ENCODE data around the gene UBE2R2. TPM values are rescaled to one million over a fixed set of nuclear protein-coding genes. Genes with fewer than 3 reads are reported as not detected.

UBE2R2 gene
- total and polyA plus RNA-seq, 12 donors, result 15.8 to 47.9 (median 41.4) TPM

DNA sequence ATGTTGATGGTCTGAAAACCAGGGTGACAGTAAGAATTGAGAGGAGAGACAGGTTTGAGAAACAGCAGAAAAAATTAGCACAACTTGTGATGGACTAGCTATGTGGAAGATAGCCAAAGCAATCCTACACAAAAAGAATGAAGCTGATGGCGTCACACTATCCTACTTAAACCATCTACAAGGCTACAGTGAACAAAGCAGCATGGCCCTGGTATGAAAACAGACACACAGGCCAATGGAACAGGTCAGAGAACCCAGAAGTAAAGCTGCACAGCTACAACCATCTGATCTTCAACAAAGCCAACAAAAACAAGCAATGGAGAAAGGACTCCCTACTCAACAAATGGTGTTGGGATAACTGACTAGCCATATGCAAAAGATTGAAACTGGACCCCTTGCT lies 7.5 kb upstream of the UBE2R2 start:
- ATAC-seq (no peak), DNase-seq (no peak)
- Histone ChIP-seq H3K4me3 (no peak overlapping the region), H3K27ac (no peak overlapping the region), H3K4me1 (peaks cover 6 to 14% (median 12%) of the 10 kb centered on the region in 9 donors), H3K9me3 (no peaks in the 10 kb centered on the region), H3K27me3 (no peaks in the 10 kb centered on the region), H3K36me3 (no peaks in the 10 kb centered on the region)
- TF ChIP-seq, protein P1, sequence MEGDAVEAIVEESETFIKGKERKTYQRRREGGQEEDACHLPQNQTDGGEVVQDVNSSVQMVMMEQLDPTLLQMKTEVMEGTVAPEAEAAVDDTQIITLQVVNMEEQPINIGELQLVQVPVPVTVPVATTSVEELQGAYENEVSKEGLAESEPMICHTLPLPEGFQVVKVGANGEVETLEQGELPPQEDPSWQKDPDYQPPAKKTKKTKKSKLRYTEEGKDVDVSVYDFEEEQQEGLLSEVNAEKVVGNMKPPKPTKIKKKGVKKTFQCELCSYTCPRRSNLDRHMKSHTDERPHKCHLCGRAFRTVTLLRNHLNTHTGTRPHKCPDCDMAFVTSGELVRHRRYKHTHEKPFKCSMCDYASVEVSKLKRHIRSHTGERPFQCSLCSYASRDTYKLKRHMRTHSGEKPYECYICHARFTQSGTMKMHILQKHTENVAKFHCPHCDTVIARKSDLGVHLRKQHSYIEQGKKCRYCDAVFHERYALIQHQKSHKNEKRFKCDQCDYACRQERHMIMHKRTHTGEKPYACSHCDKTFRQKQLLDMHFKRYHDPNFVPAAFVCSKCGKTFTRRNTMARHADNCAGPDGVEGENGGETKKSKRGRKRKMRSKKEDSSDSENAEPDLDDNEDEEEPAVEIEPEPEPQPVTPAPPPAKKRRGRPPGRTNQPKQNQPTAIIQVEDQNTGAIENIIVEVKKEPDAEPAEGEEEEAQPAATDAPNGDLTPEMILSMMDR (IDR thresholded peaks at IDR 0.05), result no peak
- intact Hi-C loops (cut with DNase I), result no loop called here
- WGBS, 2 donors, result 74 to 89% methylated on average over 1 of the region's 1 CpG

DNA sequence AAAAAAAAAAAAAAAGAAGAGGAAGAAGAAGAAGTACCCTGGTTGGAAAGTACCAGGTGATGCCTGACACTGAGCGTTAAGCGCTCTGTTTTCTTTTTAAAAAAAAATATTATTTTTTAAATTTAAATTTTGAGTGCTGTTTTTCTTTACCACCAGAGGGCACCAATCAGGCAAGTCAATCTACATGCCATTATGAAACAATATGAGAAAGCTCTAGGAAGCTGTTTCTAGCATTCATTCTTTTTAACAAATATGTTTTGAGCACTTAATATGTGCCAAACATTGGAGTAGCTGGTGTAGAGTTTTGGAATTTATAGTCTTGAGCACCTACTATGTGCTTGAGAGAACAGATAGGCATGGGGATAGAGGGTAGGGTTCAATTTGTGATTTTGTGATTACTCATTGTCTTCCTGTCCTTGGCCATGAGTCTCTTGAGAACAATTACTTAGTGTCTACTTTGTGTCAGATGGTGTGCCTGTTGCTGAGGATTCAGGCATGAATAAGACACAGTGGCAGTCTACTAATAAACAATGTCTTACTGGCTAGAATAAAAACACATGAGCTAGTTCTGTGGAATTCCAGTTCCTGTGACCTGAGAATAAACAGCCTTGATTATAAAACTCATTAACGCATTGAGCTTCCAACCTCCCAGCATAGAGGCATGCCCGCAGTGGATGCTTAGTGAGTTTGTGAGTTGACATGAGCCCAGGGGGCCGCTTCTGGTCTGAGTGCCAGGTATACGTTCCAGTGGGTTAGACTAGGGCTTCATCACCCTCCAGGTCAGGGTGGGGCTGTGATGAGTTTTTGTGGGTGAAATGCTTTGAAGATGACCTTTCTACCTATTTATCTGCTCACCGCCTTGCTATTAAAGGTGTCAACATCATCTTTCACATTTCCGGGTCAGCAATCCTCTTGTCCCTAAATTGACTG lies 3.0 kb upstream of the UBE2R2 start:
- DNase-seq (no peak), ATAC-seq (no peak)
- Histone ChIP-seq H3K4me1 (peaks cover 6 to 37% (median 27%) of the 10 kb centered on the region in 9 donors), H3K9me3 (no peaks in the 10 kb centered on the region), H3K4me3 (no peak overlapping the region), H3K27me3 (no peaks in the 10 kb centered on the region), H3K27ac (peak overlapping the region in 9 of 10 donors; percentile 0 to 100 (median 46)), H3K36me3 (no peaks in the 10 kb centered on the region)
- 64 to 65% methylated on average over 8 of the region's 8 CpGs for WGBS, 2 donors
- TF ChIP-seq, protein P1 (IDR thresholded peaks at IDR 0.05), result peak; percentile 55 to 83 (median 76)
- intact Hi-C loops (cut with DNase I), result loop anchor here in 8 of 10 donors (1.0 to 10.0 kb wide), 8 partner anchors 38 to 441 kb away; no protein-coding TSS in a partner anchor

DNA sequence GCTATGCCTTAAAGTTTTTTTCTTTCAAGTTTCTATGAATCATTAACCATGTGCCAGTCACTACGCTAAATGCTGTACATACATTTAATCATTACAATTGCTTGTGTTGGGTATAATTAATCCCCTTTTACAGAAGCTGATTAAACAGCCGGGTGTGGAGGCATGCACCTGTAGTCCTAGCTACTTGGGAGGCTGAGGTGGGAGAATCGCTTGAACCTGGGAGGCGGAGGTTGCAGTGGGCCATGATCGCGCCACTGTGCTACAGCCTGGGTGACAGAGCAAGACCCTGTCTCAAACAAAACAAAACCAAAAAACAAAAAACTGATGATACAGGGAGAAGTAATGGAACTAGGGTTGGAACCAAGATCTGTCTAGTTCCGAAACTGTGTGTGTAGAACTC lies 1.2 kb upstream of the UBE2R2 start:
- H3K4me1 ChIP-seq, result peaks cover 6 to 55% (median 43%) of the 10 kb centered on the region in 9 donors
- H3K9me3 ChIP-seq, result no peaks in the 10 kb centered on the region
- H3K27ac ChIP-seq, result peak overlapping the region; percentile 98 to 100 (median 99)
- WGBS, 2 donors, result 93 to 98% methylated on average over 7 of the region's 7 CpGs
- intact Hi-C loops (cut with DNase I), result loop anchor here in 9 of 10 donors (2.0 to 10.0 kb wide), 10 partner anchors 37 to 439 kb away; no protein-coding TSS in a partner anchor
- peak overlapping the region in 1 of 10 donors; percentile 96 for H3K4me3 ChIP-seq
- ATAC-seq (no peak), DNase-seq (no peak)
- H3K36me3 ChIP-seq, result no peaks in the 10 kb centered on the region
- TF ChIP-seq, protein P1 (IDR thresholded peaks at IDR 0.05), result no peak
- H3K27me3 ChIP-seq, result no peaks in the 10 kb centered on the region

DNA sequence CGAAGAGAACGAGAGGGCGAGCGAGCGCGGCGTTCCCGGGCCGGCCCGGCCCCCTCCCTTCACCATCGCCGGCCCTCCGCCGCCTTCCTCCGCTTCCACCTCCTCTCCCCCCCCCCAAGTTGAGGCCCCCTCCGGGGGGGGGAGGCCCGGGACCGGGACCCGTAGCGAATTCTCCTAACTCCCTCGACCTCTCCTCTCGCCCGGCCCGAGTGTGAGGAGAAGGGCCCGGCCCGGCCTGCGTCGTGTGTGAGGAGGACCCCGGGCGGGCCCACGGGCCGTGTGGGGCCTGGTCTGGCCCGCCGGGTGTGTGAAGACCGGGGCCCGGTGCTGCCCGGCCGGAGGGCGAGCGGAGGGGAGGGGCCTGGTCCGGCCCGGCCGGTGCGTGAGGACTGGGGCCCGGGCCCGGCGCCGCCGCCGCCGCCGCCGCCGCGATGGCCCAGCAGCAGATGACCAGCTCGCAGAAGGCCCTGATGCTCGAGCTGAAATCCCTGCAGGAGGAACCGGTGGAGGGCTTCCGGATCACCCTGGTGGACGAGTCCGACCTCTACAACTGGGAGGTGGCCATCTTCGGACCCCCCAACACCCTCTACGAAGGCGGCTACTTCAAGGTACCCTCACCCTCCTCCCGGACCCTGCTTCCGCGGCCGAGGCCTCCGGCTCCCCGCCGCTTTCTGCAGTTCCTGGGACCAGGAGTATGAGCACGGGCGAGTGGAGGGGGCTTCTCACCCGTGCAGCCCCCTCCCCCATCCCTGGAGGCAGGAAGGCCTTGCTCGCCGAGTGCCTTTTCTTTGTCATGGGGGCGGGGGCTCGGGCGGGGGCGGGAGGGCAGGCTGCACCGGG lies 587 bp downstream of the UBE2R2 start:
- DNase-seq, result peak; percentile 56 to 65

More for the DNA sequence above, 587 bp downstream of the UBE2R2 start:
- Histone ChIP-seq H3K27ac (peak overlapping the region; percentile 98 to 100 (median 99)), H3K27me3 (no peaks in the 10 kb centered on the region), H3K9me3 (no peaks in the 10 kb centered on the region), H3K36me3 (peaks cover 0 to 3% (median 0%) of the 10 kb centered on the region in 9 donors), H3K4me1 (peaks cover 6 to 68% (median 59%) of the 10 kb centered on the region in 9 donors), H3K4me3 (peak overlapping the region; percentile 65 to 96 (median 90))
- WGBS, 2 donors, result 0 to 1% methylated on average over 60 to 76 of the region's 81 CpGs
- TF ChIP-seq, protein P1 (IDR thresholded peaks at IDR 0.05), result peak in 7 of 9 donors; percentile 5 to 35 (median 16)
- intact Hi-C loops (cut with DNase I), result loop anchor here in 9 of 10 donors (2.0 to 10.0 kb wide), 10 partner anchors 35 to 437 kb away; no protein-coding TSS in a partner anchor
- ATAC-seq, result peak; percentile 10 to 69 (median 28)
